Measurements from ENCODE around the gene FSD1L. TPM values are rescaled to one million over a fixed set of nuclear protein-coding genes. Genes with fewer than 3 reads are reported as not detected.

FSD1L gene
- total RNA-seq, 4 donors from 2014 or later = 8.5 to 19.6 (median 12.4) TPM

DNA sequence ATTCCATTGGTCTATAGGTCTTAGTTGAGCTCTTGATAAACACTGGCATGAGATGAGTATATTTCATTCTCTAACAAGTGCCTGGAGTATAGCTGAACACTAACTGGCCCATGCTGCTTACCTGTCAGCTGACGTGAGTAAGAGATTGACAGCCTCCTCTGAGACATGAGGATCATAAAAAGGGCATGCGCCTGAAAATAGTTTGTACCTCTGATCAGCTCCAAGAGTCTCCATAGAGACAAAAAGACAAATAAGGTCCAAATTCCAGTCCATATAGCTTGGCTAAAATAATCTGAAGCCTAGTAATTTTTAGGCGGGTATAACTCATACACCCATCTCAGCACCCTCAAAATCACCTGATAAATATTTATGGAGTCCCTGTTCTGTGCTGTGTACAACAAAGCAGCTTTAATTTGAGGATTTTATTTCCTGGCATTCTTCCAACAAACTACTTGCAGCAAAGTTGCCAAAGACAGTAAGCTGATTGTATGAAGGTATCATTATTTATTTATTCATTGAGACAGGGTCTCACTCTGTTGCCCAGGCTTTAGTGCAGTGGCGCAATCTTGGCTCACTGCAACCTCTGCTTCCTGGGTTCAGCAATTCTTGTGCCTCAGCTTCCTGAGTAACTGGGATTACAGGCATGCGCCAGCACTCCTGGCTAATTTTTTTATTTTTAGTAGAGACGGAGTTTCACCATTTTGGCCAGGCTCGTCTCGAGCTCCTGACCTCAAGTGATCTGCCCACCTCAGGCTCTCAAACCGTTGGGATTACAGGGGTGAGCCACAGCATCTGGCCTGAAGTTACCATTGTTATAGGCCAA, 16.2 kb upstream of the FSD1L start:
- Histone ChIP-seq H3K4me1 (peaks cover 18 to 21% of the 10 kb centered on the region in 2 donors), H3K4me3 (no peak overlapping the region), H3K27me3 (no peaks in the 10 kb centered on the region), H3K36me3 (no peaks in the 10 kb centered on the region), H3K9me3 (no peaks in the 10 kb centered on the region), H3K27ac (peak overlapping the region; percentile 52 to 60 (median 58))
- ATAC-seq (peak in 1 of 2 donors; percentile 62), DNase-seq (peak in 1 of 2 donors; percentile 25)
- in situ Hi-C loops (cut with MboI; ENCODE audit: low sequenced_read_pairs in 4 of 4) (loop anchor here in 2 of 4 donors (25.0 kb wide), 2 partner anchors 256 to 281 kb away; partner anchors contain the start of gene TMEM38B (in 1 of the 2)), intact Hi-C loops (cut with DNase I; ENCODE audit: low total_unique reads) (no loop called here)
- no peak for TF ChIP-seq POLR2A (IDR thresholded peaks at IDR 0.05)
- TF ChIP-seq CTCF (IDR thresholded peaks at IDR 0.05 in 4 of 5, conservative IDR thresholded peaks at IDR 0.05 in 1 of 5) = no peak

DNA sequence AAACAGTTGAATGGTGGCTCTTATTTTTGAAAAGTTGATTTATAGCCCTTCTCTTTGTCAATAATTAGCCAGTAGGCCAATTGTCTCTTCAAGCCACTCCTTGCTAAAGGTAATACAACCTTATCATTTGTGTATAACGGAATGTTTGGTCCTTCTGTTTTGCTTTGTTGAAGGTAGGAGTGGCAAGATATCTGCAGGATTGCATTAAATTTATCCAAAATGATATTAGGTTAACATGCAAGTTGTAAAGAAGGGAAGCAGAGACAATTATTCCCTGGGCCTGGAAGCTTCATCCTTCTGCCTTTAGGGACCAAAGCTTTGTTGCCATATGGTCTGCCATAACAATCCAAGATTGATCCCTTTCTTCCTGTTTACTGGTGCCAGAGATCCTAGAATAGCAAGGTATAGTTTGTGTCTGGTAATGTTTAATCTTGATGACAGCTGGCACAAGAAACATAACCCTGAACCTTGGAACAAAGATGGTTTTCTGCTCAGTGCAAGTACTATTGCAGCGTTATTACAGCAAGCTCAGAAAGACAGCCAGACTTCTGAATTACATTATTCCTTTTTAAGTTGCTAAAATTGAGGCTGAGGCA, 15.5 kb upstream of the FSD1L start:
- no peak for TF ChIP-seq POLR2A (IDR thresholded peaks at IDR 0.05)
- no peak for TF ChIP-seq CTCF (IDR thresholded peaks at IDR 0.05 in 4 of 5, conservative IDR thresholded peaks at IDR 0.05 in 1 of 5)

DNA sequence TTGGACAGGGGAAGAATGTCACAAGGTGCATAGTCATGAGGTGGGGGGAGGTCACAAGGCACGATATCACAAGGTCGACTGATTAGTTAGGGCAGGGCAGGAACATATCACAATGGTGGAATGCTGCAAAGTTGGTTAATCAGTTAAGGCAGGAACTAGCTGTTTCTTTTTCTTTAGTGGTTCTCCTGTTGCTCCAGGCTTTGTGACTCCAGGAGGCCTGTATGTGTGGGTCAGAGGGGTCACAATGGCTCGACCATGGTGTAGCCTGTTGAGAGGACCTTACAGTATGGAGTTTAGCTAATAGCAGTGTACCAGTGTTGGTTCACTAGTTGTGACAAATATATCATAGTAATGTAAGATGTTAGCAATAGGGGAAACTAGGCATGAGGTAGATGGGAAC, 12.4 kb upstream of the FSD1L start:
- intact Hi-C loops (cut with DNase I; ENCODE audit: low total_unique reads) = no loop called here
- Histone ChIP-seq H3K4me1 (peaks cover 51 to 54% of the 10 kb centered on the region in 2 donors), H3K9me3 (no peaks in the 10 kb centered on the region), H3K36me3 (no peaks in the 10 kb centered on the region), H3K27ac (peak overlapping the region in 2 of 4 donors; percentile 91 to 95), H3K27me3 (no peaks in the 10 kb centered on the region), H3K4me3 (no peak overlapping the region)
- in situ Hi-C loops (cut with MboI; ENCODE audit: low sequenced_read_pairs in 4 of 4) = loop anchor here in 2 of 4 donors (25.0 kb wide), 2 partner anchors 252 to 277 kb away; partner anchors contain the start of gene TMEM38B (in 1 of the 2)
- TF ChIP-seq CTCF (IDR thresholded peaks at IDR 0.05 in 4 of 5, conservative IDR thresholded peaks at IDR 0.05 in 1 of 5) (no peak), POLR2A (IDR thresholded peaks at IDR 0.05) (no peak)
- ATAC-seq = no peak
- no peak for DNase-seq

More for the DNA sequence above, 15.5 kb upstream of the FSD1L start:
- H3K36me3 ChIP-seq = no peaks in the 10 kb centered on the region
- no peaks in the 10 kb centered on the region for H3K27me3 ChIP-seq
- peak overlapping the region; percentile 52 to 60 (median 58) for H3K27ac ChIP-seq
- intact Hi-C loops (cut with DNase I; ENCODE audit: low total_unique reads) = no loop called here
- in situ Hi-C loops (cut with MboI; ENCODE audit: low sequenced_read_pairs in 4 of 4) = loop anchor here in 2 of 4 donors (25.0 kb wide), 2 partner anchors 255 to 280 kb away; partner anchors contain the start of gene TMEM38B (in 1 of the 2)
- peaks cover 24 to 28% of the 10 kb centered on the region in 2 donors for H3K4me1 ChIP-seq
- no peak for ATAC-seq
- H3K9me3 ChIP-seq = no peaks in the 10 kb centered on the region
- no peak for DNase-seq
- H3K4me3 ChIP-seq = no peak overlapping the region

GRCh38 chr9:105436783-105437182, 11.1 kb upstream of the FSD1L start:
- no peak for TF ChIP-seq CTCF (IDR thresholded peaks at IDR 0.05 in 4 of 5, conservative IDR thresholded peaks at IDR 0.05 in 1 of 5)
- no peak for TF ChIP-seq POLR2A (IDR thresholded peaks at IDR 0.05)
- H3K36me3 ChIP-seq = no peaks in the 10 kb centered on the region
- in situ Hi-C loops (cut with MboI; ENCODE audit: low sequenced_read_pairs in 4 of 4) = loop anchor here in 2 of 4 donors (25.0 kb wide), 2 partner anchors 251 to 276 kb away; partner anchors contain the start of gene TMEM38B (in 1 of the 2)
- ATAC-seq (peak; percentile 75 to 86), DNase-seq (peak in 1 of 2 donors; percentile 43)
- H3K4me3 ChIP-seq = no peak overlapping the region
- H3K27me3 ChIP-seq = no peaks in the 10 kb centered on the region
- intact Hi-C loops (cut with DNase I; ENCODE audit: low total_unique reads) = loop anchor here (1.0 kb wide), 1 partner anchor 23 kb away; no protein-coding TSS in a partner anchor
- peak overlapping the region; percentile 78 to 95 (median 93) for H3K27ac ChIP-seq
- H3K9me3 ChIP-seq = no peaks in the 10 kb centered on the region
- H3K4me1 ChIP-seq = peaks cover 57 to 59% of the 10 kb centered on the region in 2 donors
